ENCODE measurements around the gene PIEZO2. TPM values are rescaled to one million over a fixed set of nuclear protein-coding genes. Genes with fewer than 3 reads are reported as not detected.

Gene PIEZO2
- total RNA-seq, 6 donors from 2014 or later, result 6.5 to 37.7 (median 7.8) TPM

DNA sequence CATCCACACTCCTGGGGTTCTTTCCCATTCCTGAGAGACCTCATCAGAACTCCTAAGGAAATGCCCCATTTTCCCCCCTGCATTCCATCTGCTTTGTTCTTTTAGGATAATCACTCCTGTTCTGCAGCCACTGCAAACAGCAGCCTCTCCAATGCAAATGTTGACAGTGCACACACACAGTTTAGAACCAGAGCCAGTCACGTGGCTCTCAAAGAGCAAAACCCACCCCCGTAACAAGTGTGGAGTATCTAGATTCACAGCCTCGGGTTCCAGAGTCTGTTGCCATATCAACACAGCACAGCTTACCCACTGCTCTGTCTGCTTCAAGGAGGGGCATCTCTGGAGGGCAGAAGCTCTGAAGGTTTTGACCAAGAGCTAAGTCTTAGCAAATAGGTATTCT lies 443.6 kb downstream of the PIEZO2 start:
- H3K27me3 ChIP-seq, result no peaks in the 10 kb centered on the region
- TF ChIP-seq, protein P1, sequence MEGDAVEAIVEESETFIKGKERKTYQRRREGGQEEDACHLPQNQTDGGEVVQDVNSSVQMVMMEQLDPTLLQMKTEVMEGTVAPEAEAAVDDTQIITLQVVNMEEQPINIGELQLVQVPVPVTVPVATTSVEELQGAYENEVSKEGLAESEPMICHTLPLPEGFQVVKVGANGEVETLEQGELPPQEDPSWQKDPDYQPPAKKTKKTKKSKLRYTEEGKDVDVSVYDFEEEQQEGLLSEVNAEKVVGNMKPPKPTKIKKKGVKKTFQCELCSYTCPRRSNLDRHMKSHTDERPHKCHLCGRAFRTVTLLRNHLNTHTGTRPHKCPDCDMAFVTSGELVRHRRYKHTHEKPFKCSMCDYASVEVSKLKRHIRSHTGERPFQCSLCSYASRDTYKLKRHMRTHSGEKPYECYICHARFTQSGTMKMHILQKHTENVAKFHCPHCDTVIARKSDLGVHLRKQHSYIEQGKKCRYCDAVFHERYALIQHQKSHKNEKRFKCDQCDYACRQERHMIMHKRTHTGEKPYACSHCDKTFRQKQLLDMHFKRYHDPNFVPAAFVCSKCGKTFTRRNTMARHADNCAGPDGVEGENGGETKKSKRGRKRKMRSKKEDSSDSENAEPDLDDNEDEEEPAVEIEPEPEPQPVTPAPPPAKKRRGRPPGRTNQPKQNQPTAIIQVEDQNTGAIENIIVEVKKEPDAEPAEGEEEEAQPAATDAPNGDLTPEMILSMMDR (IDR thresholded peaks at IDR 0.05), result no peak
- no peak for TF ChIP-seq POLR2A (IDR thresholded peaks at IDR 0.05)
- TF ChIP-seq POLR2AphosphoS5 (IDR thresholded peaks at IDR 0.05), result no peak
- TF ChIP-seq EP300 (IDR thresholded peaks at IDR 0.05), result no peak
- no peaks in the 10 kb centered on the region for H3K36me3 ChIP-seq
- H3K4me3 ChIP-seq, result no peak overlapping the region
- H3K4me1 ChIP-seq, result no peaks in the 10 kb centered on the region
- H3K9me3 ChIP-seq, result no peaks in the 10 kb centered on the region
- 48 to 49% methylated on average over 3 of the region's 3 CpGs for WGBS, 2 donors
- H3K27ac ChIP-seq, result no peak overlapping the region
- ATAC-seq (ENCODE audit: low FRiP score in 2 of 2), result no peak
- no peak for DNase-seq

DNA sequence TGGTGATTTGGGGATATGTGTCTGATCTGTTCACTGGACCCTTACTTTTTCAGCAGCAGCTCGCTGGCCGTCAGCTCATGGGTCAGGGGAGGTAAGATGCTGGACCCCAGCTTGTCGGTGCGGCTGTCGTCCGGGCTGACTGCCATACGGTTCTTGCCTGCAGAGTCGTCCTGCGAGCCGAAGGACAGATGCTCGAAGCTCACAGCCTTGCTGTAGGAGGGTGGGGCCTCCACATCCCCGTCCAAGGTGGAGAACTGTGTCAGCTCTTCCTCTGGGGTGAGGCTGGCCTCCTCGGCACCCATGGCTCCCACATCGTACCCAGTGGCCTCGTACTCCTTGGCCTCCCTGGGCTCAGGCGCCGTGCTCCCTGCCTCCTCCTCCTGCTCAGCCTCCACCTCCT lies 444.1 kb downstream of the PIEZO2 start:
- Histone ChIP-seq H3K36me3 (no peaks in the 10 kb centered on the region), H3K27ac (no peak overlapping the region), H3K4me3 (no peak overlapping the region), H3K9me3 (no peaks in the 10 kb centered on the region), H3K27me3 (no peaks in the 10 kb centered on the region), H3K4me1 (no peaks in the 10 kb centered on the region)
- 92 to 100% methylated on average over 2 to 16 of the region's 17 CpGs for WGBS, 2 donors
- ATAC-seq (ENCODE audit: low FRiP score in 2 of 2) (no peak), DNase-seq (peak in 1 of 2 donors; percentile 61)
- TF ChIP-seq POLR2A (IDR thresholded peaks at IDR 0.05), result no peak
- TF ChIP-seq, protein P1 (IDR thresholded peaks at IDR 0.05), result no peak
- TF ChIP-seq POLR2AphosphoS5 (IDR thresholded peaks at IDR 0.05), result no peak
- no peak for TF ChIP-seq EP300 (IDR thresholded peaks at IDR 0.05)

DNA sequence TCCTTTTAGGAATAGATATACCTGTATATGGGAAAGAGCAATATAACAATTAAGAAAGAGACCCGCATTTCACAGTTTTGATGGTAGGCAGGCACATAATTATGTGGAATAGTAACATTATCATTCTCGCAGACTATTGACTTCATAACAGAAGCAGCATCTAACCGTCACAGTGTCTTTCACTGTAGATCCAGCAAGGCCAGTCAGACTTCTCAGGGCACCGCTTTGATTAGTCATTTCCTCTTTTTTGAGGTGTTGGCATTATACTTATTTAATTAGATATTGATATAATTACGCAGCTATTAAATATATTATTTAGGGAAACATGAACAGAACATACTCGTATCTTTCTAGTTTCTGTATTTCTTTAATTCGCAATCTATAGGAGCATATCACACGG lies 447.2 kb downstream of the PIEZO2 start:
- no peaks in the 10 kb centered on the region for H3K9me3 ChIP-seq
- ATAC-seq (ENCODE audit: low FRiP score in 2 of 2) (no peak), DNase-seq (no peak)
- H3K36me3 ChIP-seq, result no peaks in the 10 kb centered on the region
- no peak overlapping the region for H3K27ac ChIP-seq
- TF ChIP-seq POLR2A (IDR thresholded peaks at IDR 0.05), result no peak
- no peak for TF ChIP-seq EP300 (IDR thresholded peaks at IDR 0.05)
- TF ChIP-seq POLR2AphosphoS5 (IDR thresholded peaks at IDR 0.05), result no peak
- TF ChIP-seq, protein P1 (IDR thresholded peaks at IDR 0.05), result no peak
- H3K4me3 ChIP-seq, result no peak overlapping the region
- 79 to 94% methylated on average over 8 of the region's 8 CpGs for WGBS, 2 donors
- no peaks in the 10 kb centered on the region for H3K4me1 ChIP-seq
- H3K27me3 ChIP-seq, result no peaks in the 10 kb centered on the region

DNA sequence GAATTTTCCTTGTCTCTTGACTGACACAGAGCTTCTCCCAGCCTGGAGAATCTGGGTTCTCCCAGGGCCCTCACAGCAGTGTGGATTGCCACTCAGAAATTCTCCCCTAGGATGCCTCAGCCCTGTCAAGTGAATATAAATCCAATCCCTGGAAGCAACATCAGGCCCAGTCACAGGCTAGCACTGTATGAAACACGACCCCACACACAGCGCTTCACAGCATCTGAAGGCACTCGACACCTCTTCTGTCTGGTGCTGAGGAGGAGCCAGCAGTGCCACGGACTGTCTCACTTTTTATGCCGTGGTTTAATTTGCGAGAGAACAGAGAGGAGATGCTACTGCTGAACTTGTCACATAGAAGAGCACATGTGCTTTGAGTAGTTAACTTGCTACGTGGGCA lies 459.0 kb downstream of the PIEZO2 start:
- Histone ChIP-seq H3K27me3 (no peaks in the 10 kb centered on the region), H3K4me3 (no peak overlapping the region)
- TF ChIP-seq EP300 (IDR thresholded peaks at IDR 0.05) (no peak), POLR2AphosphoS5 (IDR thresholded peaks at IDR 0.05) (no peak), POLR2A (IDR thresholded peaks at IDR 0.05) (no peak)
- TF ChIP-seq, protein P1 (IDR thresholded peaks at IDR 0.05), result no peak

DNA sequence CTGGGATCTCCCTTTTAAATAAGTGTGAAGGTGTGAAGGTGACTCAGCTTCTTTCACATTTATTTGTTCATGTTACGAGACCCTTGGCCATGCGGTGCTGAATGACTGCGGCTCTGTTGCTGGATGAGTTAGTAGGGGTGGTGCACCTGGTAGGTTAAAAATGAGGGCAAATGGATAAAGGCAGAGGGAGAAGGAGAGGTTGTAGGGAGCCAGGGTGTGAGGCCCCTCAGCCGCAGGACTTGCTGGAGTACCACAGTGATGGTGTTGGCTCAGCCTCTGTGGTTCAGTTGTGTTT lies 459.4 kb downstream of the PIEZO2 start:
- TF ChIP-seq EP300 (IDR thresholded peaks at IDR 0.05) (no peak), POLR2AphosphoS5 (IDR thresholded peaks at IDR 0.05) (no peak), POLR2A (IDR thresholded peaks at IDR 0.05) (no peak)
- TF ChIP-seq, protein P1 (IDR thresholded peaks at IDR 0.05), result no peak
- ATAC-seq (ENCODE audit: low FRiP score in 2 of 2) (peak in 1 of 2 donors; percentile 15), DNase-seq (no peak)
- peaks cover 0 to 3% (median 0%) of the 10 kb centered on the region in 4 donors for H3K4me1 ChIP-seq
- H3K27ac ChIP-seq, result no peak overlapping the region
- H3K9me3 ChIP-seq, result no peaks in the 10 kb centered on the region
- H3K27me3 ChIP-seq, result no peaks in the 10 kb centered on the region
- 88 to 93% methylated on average over 4 of the region's 4 CpGs for WGBS, 2 donors
- no peaks in the 10 kb centered on the region for H3K36me3 ChIP-seq
- H3K4me3 ChIP-seq, result no peak overlapping the region

More for the DNA sequence above, 459.0 kb downstream of the PIEZO2 start:
- peaks cover 0 to 3% (median 0%) of the 10 kb centered on the region in 4 donors for H3K4me1 ChIP-seq
- DNase-seq (no peak), ATAC-seq (ENCODE audit: low FRiP score in 2 of 2) (no peak)
- H3K9me3 ChIP-seq, result no peaks in the 10 kb centered on the region
- WGBS, 2 donors, result 72 to 75% methylated on average over 7 of the region's 7 CpGs
- H3K27ac ChIP-seq, result no peak overlapping the region
- H3K36me3 ChIP-seq, result no peaks in the 10 kb centered on the region

Measured in upper lobe of left lung (tissue), 6 donors.